Left lung (tissue), 10 donors: ENCODE results near the gene OSBPL8. TPM values are rescaled to one million over a fixed set of nuclear protein-coding genes. Genes with fewer than 3 reads are reported as not detected.

Source experiments
- ATAC-seq: fragments of 200-7000 bp; cut with Tn5 transposase; one replicate; pipeline ENCODE4 v1.9.1; 2020; ENCODE audit warnings: moderate library complexity
- DNase-seq, 4 donors: peaks; one replicate each; pipeline ENCODE4 v3.0.0-alpha.2; 2013 to 2020
- H3K27ac ChIP-seq, 2 donors: fragments of 200-600 bp; sonication (generic) in 1 of 2; one replicate each; pipeline versions ENCODE4 v1.5.0 to v1.8.0; 2020 to 2021
- H3K27me3 ChIP-seq, 2 donors: fragments of 200-600 bp; sonication (generic) in 1 of 2; one replicate each; pipeline versions ENCODE4 v1.5.0 to v1.8.0; 2020 to 2021
- H3K36me3 ChIP-seq, 2 donors: fragments of 200-600 bp; sonication (generic) in 1 of 2; one replicate each; pipeline versions ENCODE4 v1.5.0 to v1.8.0; 2020 to 2021
- H3K4me1 ChIP-seq, 2 donors: fragments of 200-600 bp; one replicate each; pipeline ENCODE4 v1.8.0; 2021
- H3K4me3 ChIP-seq, 2 donors: fragments of 200-600 bp; sonication (generic) in 1 of 2; one replicate each; pipeline versions ENCODE4 v1.5.0 to v1.8.0; 2020 to 2021; ENCODE audit warnings: mild to moderate bottlenecking in 1 of 2
- H3K9me3 ChIP-seq, 2 donors: fragments of 200-600 bp; sonication (generic) in 1 of 2; one replicate each; pipeline versions ENCODE4 v1.5.0 to v1.8.0; 2020 to 2021
- intact Hi-C, 2 donors: fragments of 100-400 bp; cut with DNase I; formaldehyde crosslinking; loops; one replicate each; pipeline versions ENCODE4 v1.11.2 to v1.14.2; 2022
- polyA plus RNA-seq, 6 donors: library from polyadenylated mRNA; unstranded; fragments of 120-200 nt; gene quantifications; one replicate each; pipeline ENCODE4 v1.2.1, GENCODE V29; 2013; ENCODE audit not compliant: insufficient read length in 6 of 6
- total RNA-seq, 2 donors: library from RNA; stranded (reverse); fragmentation: NEBNext Ultra II Directional; extraction: Animal tissue kit (Norgen Biotek cat#: 25700); gene quantifications; one replicate each; pipeline ENCODE4 v1.2.1, GENCODE V29; 2021
- TF ChIP-seq, protein P1 (sequence below), 2 donors: fragments of 200-600 bp; sonication (generic) in 1 of 2; IDR thresholded peaks; one replicate each; pipeline versions ENCODE4 v1.5.0 to v1.8.0; 2021; ENCODE audit warnings: antibody characterized with exemption in 2 of 2
- donor health status: DM: no; HTN: yes; CAD: no.
- donor health status: DM: no; HTN: no; CAD: no.

Gene OSBPL8
- total and polyA plus RNA-seq, 8 donors, result 53.9 to 100 (median 62.5) TPM

GRCh38 chr12:76464631-76465166 lies 94.9 kb downstream of the OSBPL8 start:
- ATAC-seq (no peak), DNase-seq (peak in 2 of 4 donors; percentile 42 to 46)
- Histone ChIP-seq H3K36me3 (no peaks in the 10 kb centered on the region), H3K4me1 (peaks cover 0 to 7% of the 10 kb centered on the region in 2 donors), H3K4me3 (no peak overlapping the region), H3K27ac (no peak overlapping the region), H3K9me3 (no peaks in the 10 kb centered on the region), H3K27me3 (no peaks in the 10 kb centered on the region)
- TF ChIP-seq, protein P1, sequence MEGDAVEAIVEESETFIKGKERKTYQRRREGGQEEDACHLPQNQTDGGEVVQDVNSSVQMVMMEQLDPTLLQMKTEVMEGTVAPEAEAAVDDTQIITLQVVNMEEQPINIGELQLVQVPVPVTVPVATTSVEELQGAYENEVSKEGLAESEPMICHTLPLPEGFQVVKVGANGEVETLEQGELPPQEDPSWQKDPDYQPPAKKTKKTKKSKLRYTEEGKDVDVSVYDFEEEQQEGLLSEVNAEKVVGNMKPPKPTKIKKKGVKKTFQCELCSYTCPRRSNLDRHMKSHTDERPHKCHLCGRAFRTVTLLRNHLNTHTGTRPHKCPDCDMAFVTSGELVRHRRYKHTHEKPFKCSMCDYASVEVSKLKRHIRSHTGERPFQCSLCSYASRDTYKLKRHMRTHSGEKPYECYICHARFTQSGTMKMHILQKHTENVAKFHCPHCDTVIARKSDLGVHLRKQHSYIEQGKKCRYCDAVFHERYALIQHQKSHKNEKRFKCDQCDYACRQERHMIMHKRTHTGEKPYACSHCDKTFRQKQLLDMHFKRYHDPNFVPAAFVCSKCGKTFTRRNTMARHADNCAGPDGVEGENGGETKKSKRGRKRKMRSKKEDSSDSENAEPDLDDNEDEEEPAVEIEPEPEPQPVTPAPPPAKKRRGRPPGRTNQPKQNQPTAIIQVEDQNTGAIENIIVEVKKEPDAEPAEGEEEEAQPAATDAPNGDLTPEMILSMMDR (IDR thresholded peaks at IDR 0.05), result no peak
- intact Hi-C loops, result no loop called here

GRCh38 chr12:76462668-76463224 lies 96.8 kb downstream of the OSBPL8 start:
- intact Hi-C loops, result no loop called here
- H3K36me3 ChIP-seq, result no peaks in the 10 kb centered on the region
- H3K27me3 ChIP-seq, result no peaks in the 10 kb centered on the region
- DNase-seq (no peak), ATAC-seq (no peak)
- H3K4me1 ChIP-seq, result peaks cover 0 to 7% of the 10 kb centered on the region in 2 donors
- no peaks in the 10 kb centered on the region for H3K9me3 ChIP-seq
- no peak overlapping the region for H3K27ac ChIP-seq
- H3K4me3 ChIP-seq, result no peak overlapping the region
- TF ChIP-seq, protein P1 (IDR thresholded peaks at IDR 0.05), result no peak

DNA sequence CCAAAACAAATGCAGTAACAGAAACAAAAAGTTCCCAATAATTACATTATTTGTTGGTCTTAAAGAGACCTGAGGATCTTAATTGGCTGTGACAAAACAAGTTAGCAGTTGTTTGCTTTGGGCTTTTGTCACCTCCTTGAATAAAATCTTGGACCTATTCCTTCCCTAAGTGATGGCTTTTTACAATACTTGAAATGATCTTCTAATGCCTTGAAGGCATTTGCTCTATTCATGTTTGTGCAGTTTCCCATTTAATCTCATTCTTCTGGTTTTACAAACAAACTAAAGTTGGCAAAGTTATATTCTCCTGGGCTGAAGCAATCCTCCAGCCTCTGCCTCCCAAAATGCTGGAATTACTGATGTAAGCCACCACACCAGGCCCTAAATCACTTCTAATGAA lies 98.8 kb downstream of the OSBPL8 start:
- intact Hi-C loops, result no loop called here
- ATAC-seq (no peak), DNase-seq (no peak)
- Histone ChIP-seq H3K27me3 (no peaks in the 10 kb centered on the region), H3K9me3 (no peaks in the 10 kb centered on the region), H3K4me3 (no peak overlapping the region), H3K27ac (no peak overlapping the region), H3K36me3 (no peaks in the 10 kb centered on the region), H3K4me1 (no peaks in the 10 kb centered on the region)
- TF ChIP-seq, protein P1 (IDR thresholded peaks at IDR 0.05), result no peak

DNA sequence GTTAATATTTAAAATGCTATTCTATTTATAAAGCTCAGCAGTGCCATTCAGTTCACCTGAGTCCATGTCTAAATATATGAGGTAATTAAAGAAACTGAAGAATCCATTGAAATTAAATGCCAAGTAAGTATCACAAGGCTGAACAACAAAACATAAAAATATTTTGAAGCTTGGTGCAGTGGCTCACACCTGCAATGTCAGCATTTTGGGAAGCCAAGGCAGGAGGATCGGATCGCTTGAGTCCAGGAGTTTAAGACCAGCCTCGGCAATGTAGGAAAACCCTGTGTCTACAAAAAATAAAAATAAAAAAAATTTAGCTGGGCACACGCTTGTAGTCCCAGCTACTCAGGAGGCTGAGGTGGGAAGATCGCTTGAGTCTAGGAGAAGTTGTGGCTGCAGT lies 101.8 kb downstream of the OSBPL8 start:
- Histone ChIP-seq H3K27me3 (no peaks in the 10 kb centered on the region), H3K36me3 (no peaks in the 10 kb centered on the region), H3K4me3 (no peak overlapping the region), H3K9me3 (no peaks in the 10 kb centered on the region), H3K4me1 (no peaks in the 10 kb centered on the region), H3K27ac (no peak overlapping the region)
- TF ChIP-seq, protein P1 (IDR thresholded peaks at IDR 0.05), result no peak
- intact Hi-C loops, result no loop called here
- no peak for DNase-seq
- ATAC-seq, result no peak

DNA sequence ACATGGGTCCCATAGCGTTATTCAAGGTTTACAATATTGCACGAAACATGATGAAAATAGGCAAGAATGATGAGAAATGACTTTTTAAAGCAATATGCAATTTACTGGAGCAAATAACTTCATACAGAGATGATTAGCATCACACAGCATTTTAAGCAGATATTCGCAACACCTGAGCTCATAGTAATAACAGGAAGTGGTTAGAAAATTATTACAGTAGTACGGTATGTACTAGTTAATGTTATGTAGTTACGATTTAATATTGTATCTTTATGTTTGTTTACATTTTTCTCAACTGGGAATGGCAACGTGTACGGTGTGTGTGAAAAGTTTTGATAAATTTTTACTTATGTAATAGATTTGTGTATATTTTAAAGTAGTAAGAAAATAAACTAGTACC lies 102.6 kb downstream of the OSBPL8 start:
- intact Hi-C loops, result no loop called here

More for the DNA sequence above, 102.6 kb downstream of the OSBPL8 start:
- no peaks in the 10 kb centered on the region for H3K9me3 ChIP-seq
- no peaks in the 10 kb centered on the region for H3K4me1 ChIP-seq
- H3K27me3 ChIP-seq, result no peaks in the 10 kb centered on the region
- TF ChIP-seq, protein P1 (IDR thresholded peaks at IDR 0.05), result no peak
- no peaks in the 10 kb centered on the region for H3K36me3 ChIP-seq
- DNase-seq (no peak), ATAC-seq (no peak)
- H3K4me3 ChIP-seq, result no peak overlapping the region
- no peak overlapping the region for H3K27ac ChIP-seq
